NT2/D1 (cell line): ENCODE measurements around the gene KRT15.
A peak's percentile ranks its signal among the peaks of the same experiment; 100 is the strongest.

Experiments used
- DNase-seq: peaks from one replicate; pipeline ENCODE4 v3.0.0-alpha.2; 2011; ENCODE audit warnings: low read depth, low spot score
- H3K27me3 ChIP-seq: 2 replicates; pipeline ENCODE4 v1.6.0; 2011; ENCODE audit warnings: mild to moderate bottlenecking; ENCODE audit not compliant: insufficient read length, insufficient read depth
- H3K36me3 ChIP-seq: 2 replicates; pipeline ENCODE4 v1.6.1; 2011; ENCODE audit warnings: mild to moderate bottlenecking, low read length, mixed read lengths; ENCODE audit not compliant: insufficient read depth, insufficient read length
- H3K4me1 ChIP-seq: 2 replicates; pipeline ENCODE4 v1.5.1; 2011; ENCODE audit not compliant: insufficient read depth, insufficient read length
- H3K4me3 ChIP-seq: 2 replicates; pipeline ENCODE4 v1.5.1; 2011; ENCODE audit warnings: low read depth; ENCODE audit not compliant: insufficient read length
- H3K9ac ChIP-seq: 2 replicates; pipeline ENCODE4 v1.6.0; 2011; ENCODE audit warnings: low read depth; ENCODE audit not compliant: insufficient read length
- H3K9me3 ChIP-seq: 2 replicates; pipeline ENCODE4 v1.5.1; 2011; ENCODE audit warnings: mild to moderate bottlenecking, low read length; ENCODE audit not compliant: insufficient read depth
- SUZ12 ChIP-seq: IDR thresholded peaks from 2 replicates; pipeline ENCODE4 v1.6.1; 2011; ENCODE audit not compliant: insufficient read length, insufficient read depth; ENCODE audit errors: extremely low read depth
- YY1 ChIP-seq: IDR thresholded peaks from 2 replicates; pipeline ENCODE4 v1.6.1; 2011; ENCODE audit not compliant: insufficient read length, insufficient read depth
- ZNF274 ChIP-seq: IDR thresholded peaks from 2 replicates; pipeline ENCODE4 v1.6.1; 2011; ENCODE audit warnings: mild to moderate bottlenecking, low read depth, low read length

KRT15 gene

GRCh38 chr17:41548844-41549595 lies 30.3 kb upstream of the KRT15 start:
- no peak overlapping the region for H3K4me3 ChIP-seq

GRCh38 chr17:41547921-41548843 lies 29.5 kb upstream of the KRT15 start:
- H3K4me1 ChIP-seq: peaks cover 16% of the 10 kb centered on the region
- no peaks in the 10 kb centered on the region for H3K9me3 ChIP-seq
- H3K36me3 ChIP-seq: no peaks in the 10 kb centered on the region
- H3K4me3 ChIP-seq: no peak overlapping the region
- no peak for TF ChIP-seq SUZ12
- H3K27me3 ChIP-seq: no peaks in the 10 kb centered on the region
- DNase-seq: no peak
- peak overlapping the region; percentile 37 for H3K9ac ChIP-seq

More at GRCh38 chr17:41548844-41549595, 30.3 kb upstream of the KRT15 start:
- TF ChIP-seq YY1 (no peak), SUZ12 (no peak), ZNF274 (no peak)
- Histone ChIP-seq H3K36me3 (no peaks in the 10 kb centered on the region), H3K4me1 (peaks cover 16% of the 10 kb centered on the region), H3K9me3 (no peaks in the 10 kb centered on the region), H3K9ac (peak overlapping the region; percentile 66), H3K27me3 (no peaks in the 10 kb centered on the region)
- DNase-seq: peak; percentile 68

- DNase-seq: no peak
- H3K4me3 ChIP-seq: no peak overlapping the region
- H3K9ac ChIP-seq: no peak overlapping the region
- no peaks in the 10 kb centered on the region for H3K9me3 ChIP-seq
- TF ChIP-seq YY1: no peak
- TF ChIP-seq ZNF274: no peak
- TF ChIP-seq SUZ12: no peak
- H3K4me1 ChIP-seq: peaks cover 16% of the 10 kb centered on the region
- no peaks in the 10 kb centered on the region for H3K36me3 ChIP-seq
- no peaks in the 10 kb centered on the region for H3K27me3 ChIP-seq
Measured at GRCh38 chr17:41547378-41547841, 28.7 kb upstream of the KRT15 start.

- no peaks in the 10 kb centered on the region for H3K9me3 ChIP-seq
- TF ChIP-seq ZNF274: no peak
- no peak for TF ChIP-seq SUZ12
- TF ChIP-seq YY1: no peak
- H3K4me3 ChIP-seq: no peak overlapping the region
- DNase-seq: no peak
- H3K36me3 ChIP-seq: no peaks in the 10 kb centered on the region
- H3K9ac ChIP-seq: no peak overlapping the region
- no peaks in the 10 kb centered on the region for H3K27me3 ChIP-seq
- peaks cover 16% of the 10 kb centered on the region for H3K4me1 ChIP-seq
Measured at GRCh38 chr17:41546819-41547218, 28.1 kb upstream of the KRT15 start.

- DNase-seq: no peak
- H3K9me3 ChIP-seq: no peaks in the 10 kb centered on the region
Measured at GRCh38 chr17:41545829-41546410, 27.2 kb upstream of the KRT15 start.

GRCh38 chr17:41544935-41545334 lies 26.2 kb upstream of the KRT15 start:
- no peak overlapping the region for H3K9ac ChIP-seq
- H3K4me3 ChIP-seq: no peak overlapping the region

More at GRCh38 chr17:41545829-41546410, 27.2 kb upstream of the KRT15 start:
- H3K27me3 ChIP-seq: no peaks in the 10 kb centered on the region
- no peaks in the 10 kb centered on the region for H3K36me3 ChIP-seq
- no peak overlapping the region for H3K9ac ChIP-seq
- TF ChIP-seq SUZ12: no peak
- TF ChIP-seq YY1: no peak
- TF ChIP-seq ZNF274: no peak
- H3K4me1 ChIP-seq: peaks cover 16% of the 10 kb centered on the region
- no peak overlapping the region for H3K4me3 ChIP-seq

More at GRCh38 chr17:41544935-41545334, 26.2 kb upstream of the KRT15 start:
- no peak for DNase-seq
- peaks cover 21% of the 10 kb centered on the region for H3K4me1 ChIP-seq
- H3K27me3 ChIP-seq: no peaks in the 10 kb centered on the region
- no peaks in the 10 kb centered on the region for H3K9me3 ChIP-seq
- no peaks in the 10 kb centered on the region for H3K36me3 ChIP-seq
- TF ChIP-seq YY1: no peak
- TF ChIP-seq SUZ12: no peak
- TF ChIP-seq ZNF274: no peak
